DND-41 (cell line): ENCODE measurements around the gene ALDOB.

Experiments
- ATAC-seq: fragments of 200-7000 bp; cut with Tn5 transposase; 3 replicates; pipeline ENCODE4 v1.9.1; 2021; ENCODE audit warnings: low read depth; ENCODE audit not compliant: insufficient read depth
- DNase-seq: peaks from one replicate; pipeline ENCODE4 v3.0.0-alpha.2; 2020
- H2AFZ ChIP-seq: 2 replicates; pipeline ENCODE4 v1.6.0; 2012; ENCODE audit warnings: low read depth, low read length
- H3K27ac ChIP-seq: 2 replicates; pipeline ENCODE4 v1.5.1; 2012; ENCODE audit warnings: low read length, inconsistent platforms
- H3K27me3 ChIP-seq: fragments of 200-600 bp; sonication (generic); 2 replicates; pipeline ENCODE4 v1.6.0; 2012; ENCODE audit warnings: low read length, mild to moderate bottlenecking, inconsistent platforms; ENCODE audit not compliant: insufficient read depth, poor library complexity
- H3K36me3 ChIP-seq: 2 replicates; pipeline ENCODE4 v1.5.1; 2012; ENCODE audit warnings: low read length, inconsistent platforms; ENCODE audit not compliant: insufficient read depth
- H3K4me1 ChIP-seq: 2 replicates; pipeline ENCODE4 v1.5.1; 2012; ENCODE audit warnings: mild to moderate bottlenecking, low read length; ENCODE audit not compliant: insufficient read depth
- H3K4me2 ChIP-seq: 2 replicates; pipeline ENCODE4 v1.6.0; 2012; ENCODE audit warnings: mild to moderate bottlenecking, moderate library complexity, low read length, inconsistent platforms; ENCODE audit not compliant: insufficient read depth
- H3K4me3 ChIP-seq, 2 experiments: fragments of 200-600 bp in 1 of 2; shearing (Covaris generic) in 1 of 2; 2 replicates each; pipeline ENCODE4 v1.5.1; 2012 to 2016; ENCODE audit warnings: inconsistent platforms in 2 of 2, low read length in 2 of 2, mild to moderate bottlenecking in 2 of 2, low read depth in 1 of 2, moderate library complexity in 1 of 2
- H3K79me2 ChIP-seq: 2 replicates; pipeline ENCODE4 v1.6.0; 2012; ENCODE audit warnings: low read length, inconsistent platforms; ENCODE audit not compliant: insufficient read depth
- H3K9ac ChIP-seq: 2 replicates; pipeline ENCODE4 v1.6.0; 2012; ENCODE audit warnings: low read depth, mild to moderate bottlenecking, inconsistent platforms, low read length, moderate library complexity
- H3K9me3 ChIP-seq: 2 replicates; pipeline ENCODE4 v1.5.1; 2012; ENCODE audit warnings: low read length, moderate library complexity, mild to moderate bottlenecking, inconsistent platforms; ENCODE audit not compliant: insufficient read depth, severe bottlenecking
- H4K20me1 ChIP-seq: 2 replicates; pipeline ENCODE4 v1.6.0; 2012; ENCODE audit warnings: low read length; ENCODE audit not compliant: insufficient read depth
- EZH2 ChIP-seq: IDR thresholded peaks from 3 replicates; pipeline ENCODE4 v1.6.1; 2012; ENCODE audit warnings: borderline replicate concordance, low read depth, mild to moderate bottlenecking, moderate library complexity, low read length, inconsistent platforms; ENCODE audit not compliant: severe bottlenecking
- TF ChIP-seq, protein P1 (sequence below): IDR thresholded peaks from 2 replicates; pipeline ENCODE4 v1.5.1; 2012; ENCODE audit warnings: borderline replicate concordance, low read length, moderate library complexity, mild to moderate bottlenecking; ENCODE audit not compliant: poor library complexity, severe bottlenecking; ENCODE audit errors: extremely low read depth

ALDOB gene

DNA sequence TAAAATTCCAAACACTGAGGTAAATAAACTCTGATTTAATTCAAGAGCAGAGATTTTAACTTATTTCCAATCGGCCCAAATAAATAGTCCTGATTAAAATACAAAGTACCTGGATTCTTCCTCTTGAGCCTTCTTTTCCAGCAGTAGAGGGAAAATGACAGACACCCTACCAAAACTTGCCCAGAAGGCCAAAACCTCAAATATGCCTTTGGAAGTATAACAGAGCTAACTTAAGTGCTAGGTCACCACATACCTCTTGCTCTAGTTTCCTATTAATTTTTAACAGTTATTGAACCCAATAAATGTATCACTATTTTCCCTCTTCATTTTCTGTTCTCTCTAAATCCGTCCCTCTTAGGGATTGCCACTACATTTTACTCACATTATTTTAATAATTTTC, 52.2 kb downstream of the ALDOB start:
- peaks cover 7% of the 10 kb centered on the region; the same call in 1 of the 2 replicates for H3K36me3 ChIP-seq
- ATAC-seq: no peak
- H2AFZ ChIP-seq: no peak overlapping the region
- no peak for DNase-seq
- H3K79me2 ChIP-seq: no peaks in the 10 kb centered on the region
- H3K9ac ChIP-seq: no peak overlapping the region
- TF ChIP-seq EZH2: no peak
- H3K9me3 ChIP-seq: peaks cover 10% of the 10 kb centered on the region
- no peak overlapping the region for H3K4me2 ChIP-seq
- no peak overlapping the region for H3K27ac ChIP-seq
- H3K4me3 ChIP-seq: no peak overlapping the region
- no peaks in the 10 kb centered on the region for H4K20me1 ChIP-seq
- H3K27me3 ChIP-seq: no peaks in the 10 kb centered on the region
- H3K4me1 ChIP-seq: no peaks in the 10 kb centered on the region

GRCh38 chr9:101381833-101382342, 53.7 kb downstream of the ALDOB start:
- Histone ChIP-seq H3K27ac (no peak overlapping the region), H3K9me3 (peaks cover 10% of the 10 kb centered on the region), H3K4me3 (no peak overlapping the region), H3K36me3 (no peaks in the 10 kb centered on the region), H3K79me2 (no peaks in the 10 kb centered on the region), H3K4me1 (no peaks in the 10 kb centered on the region), H3K4me2 (no peak overlapping the region), H2AFZ (no peak overlapping the region), H4K20me1 (no peaks in the 10 kb centered on the region), H3K9ac (no peak overlapping the region), H3K27me3 (no peaks in the 10 kb centered on the region)
- ATAC-seq (no peak), DNase-seq (no peak)
- no peak for TF ChIP-seq EZH2
- TF ChIP-seq, protein P1, sequence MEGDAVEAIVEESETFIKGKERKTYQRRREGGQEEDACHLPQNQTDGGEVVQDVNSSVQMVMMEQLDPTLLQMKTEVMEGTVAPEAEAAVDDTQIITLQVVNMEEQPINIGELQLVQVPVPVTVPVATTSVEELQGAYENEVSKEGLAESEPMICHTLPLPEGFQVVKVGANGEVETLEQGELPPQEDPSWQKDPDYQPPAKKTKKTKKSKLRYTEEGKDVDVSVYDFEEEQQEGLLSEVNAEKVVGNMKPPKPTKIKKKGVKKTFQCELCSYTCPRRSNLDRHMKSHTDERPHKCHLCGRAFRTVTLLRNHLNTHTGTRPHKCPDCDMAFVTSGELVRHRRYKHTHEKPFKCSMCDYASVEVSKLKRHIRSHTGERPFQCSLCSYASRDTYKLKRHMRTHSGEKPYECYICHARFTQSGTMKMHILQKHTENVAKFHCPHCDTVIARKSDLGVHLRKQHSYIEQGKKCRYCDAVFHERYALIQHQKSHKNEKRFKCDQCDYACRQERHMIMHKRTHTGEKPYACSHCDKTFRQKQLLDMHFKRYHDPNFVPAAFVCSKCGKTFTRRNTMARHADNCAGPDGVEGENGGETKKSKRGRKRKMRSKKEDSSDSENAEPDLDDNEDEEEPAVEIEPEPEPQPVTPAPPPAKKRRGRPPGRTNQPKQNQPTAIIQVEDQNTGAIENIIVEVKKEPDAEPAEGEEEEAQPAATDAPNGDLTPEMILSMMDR: no peak

- Histone ChIP-seq H3K4me2 (no peak overlapping the region), H3K27me3 (no peaks in the 10 kb centered on the region), H2AFZ (no peak overlapping the region), H3K79me2 (no peaks in the 10 kb centered on the region), H3K9me3 (peaks cover 10% of the 10 kb centered on the region), H3K4me1 (no peaks in the 10 kb centered on the region), H3K4me3 (no peak overlapping the region), H3K9ac (no peak overlapping the region), H3K27ac (no peak overlapping the region), H3K36me3 (no peaks in the 10 kb centered on the region), H4K20me1 (no peaks in the 10 kb centered on the region)
- DNase-seq: no peak
- ATAC-seq: no peak
- TF ChIP-seq EZH2: no peak
- TF ChIP-seq, protein P1: no peak
Observed at GRCh38 chr9:101381118-101381517, 54.5 kb downstream of the ALDOB start.

- Histone ChIP-seq H3K79me2 (no peaks in the 10 kb centered on the region), H3K27me3 (no peaks in the 10 kb centered on the region), H3K27ac (no peak overlapping the region), H4K20me1 (no peaks in the 10 kb centered on the region), H3K9ac (no peak overlapping the region), H3K4me2 (no peak overlapping the region), H3K4me1 (no peaks in the 10 kb centered on the region), H3K36me3 (no peaks in the 10 kb centered on the region), H2AFZ (no peak overlapping the region), H3K9me3 (peaks cover 7% of the 10 kb centered on the region), H3K4me3 (no peak overlapping the region)
- TF ChIP-seq, protein P1: no peak
- ATAC-seq (no peak), DNase-seq (no peak)
Observed at GRCh38 chr9:101380295-101380694, 55.3 kb downstream of the ALDOB start.
